Middle frontal gyrus (tissue), 1 donor: ENCODE data around the gene STXBP2.
A peak's percentile ranks its signal among the peaks of the same experiment; 100 is the strongest.

ENCODE experiments used
- DNase-seq: peaks from one replicate; pipeline ENCODE4 v3.0.0-alpha.2; 2015; ENCODE audit warnings: low spot score; ENCODE audit errors: extremely low spot score

The STXBP2 gene

GRCh38 chr19:7678971-7679751, 42.3 kb downstream of the STXBP2 start:
- no peak for DNase-seq

- no peak for DNase-seq
Measured at GRCh38 chr19:7679771-7680605, 43.1 kb downstream of the STXBP2 start.

- DNase-seq, result peak; percentile 83
Measured at GRCh38 chr19:7680606-7681339, 43.9 kb downstream of the STXBP2 start, which contains the start of gene TRAPPC5. TSS of gene TRAPPC5 (plus strand) at chr19:7680833. CDS start at chr19:7682254, 1,421 bp downstream.

GRCh38 chr19:7681340-7682174, 44.6 kb downstream of the STXBP2 start:
- no peak for DNase-seq

GRCh38 chr19:7682175-7682855, 45.4 kb downstream of the STXBP2 start:
- no peak for DNase-seq

- no peak for DNase-seq
Measured at GRCh38 chr19:7685546-7686445, 48.9 kb downstream of the STXBP2 start.

- no peak for DNase-seq
Measured at GRCh38 chr19:7687177-7687576, 50.3 kb downstream of the STXBP2 start.

- DNase-seq, result no peak
Measured at GRCh38 chr19:7689165-7689564, 52.3 kb downstream of the STXBP2 start.

GRCh38 chr19:7690779-7691258, 53.9 kb downstream of the STXBP2 start:
- DNase-seq, result no peak

- no peak for DNase-seq
Measured at GRCh38 chr19:7691497-7691896, 54.6 kb downstream of the STXBP2 start.

GRCh38 chr19:7692417-7693088, 55.6 kb downstream of the STXBP2 start:
- no peak for DNase-seq

GRCh38 chr19:7694499-7694898, 57.6 kb downstream of the STXBP2 start:
- no peak for DNase-seq
